Neuron (in vitro differentiated cells): ENCODE data around the gene LITAF.
A peak's percentile ranks its signal among the peaks of the same experiment; 100 is the strongest.

Experiments used
- H2AFZ ChIP-seq: one replicate; pipeline ENCODE4 v1.6.1; 2013; ENCODE audit warnings: low read depth, mild to moderate bottlenecking, inconsistent platforms, low read length, moderate library complexity
- H3K27me3 ChIP-seq: one replicate; pipeline ENCODE4 v1.6.1; 2013; ENCODE audit warnings: low read length; ENCODE audit not compliant: insufficient read depth
- H3K36me3 ChIP-seq: one replicate; pipeline ENCODE4 v1.6.1; 2013; ENCODE audit warnings: low read length; ENCODE audit not compliant: insufficient read depth
- H3K4me1 ChIP-seq: one replicate; pipeline ENCODE4 v1.6.1; 2013; ENCODE audit warnings: low read length; ENCODE audit not compliant: insufficient read depth
- H3K4me3 ChIP-seq: 2 replicates; pipeline ENCODE4 v1.5.1; 2013; ENCODE audit warnings: mild to moderate bottlenecking, low read length, moderate library complexity
- H3K9me3 ChIP-seq: one replicate; pipeline ENCODE4 v1.6.1; 2013; ENCODE audit warnings: low read length

Gene LITAF

DNA sequence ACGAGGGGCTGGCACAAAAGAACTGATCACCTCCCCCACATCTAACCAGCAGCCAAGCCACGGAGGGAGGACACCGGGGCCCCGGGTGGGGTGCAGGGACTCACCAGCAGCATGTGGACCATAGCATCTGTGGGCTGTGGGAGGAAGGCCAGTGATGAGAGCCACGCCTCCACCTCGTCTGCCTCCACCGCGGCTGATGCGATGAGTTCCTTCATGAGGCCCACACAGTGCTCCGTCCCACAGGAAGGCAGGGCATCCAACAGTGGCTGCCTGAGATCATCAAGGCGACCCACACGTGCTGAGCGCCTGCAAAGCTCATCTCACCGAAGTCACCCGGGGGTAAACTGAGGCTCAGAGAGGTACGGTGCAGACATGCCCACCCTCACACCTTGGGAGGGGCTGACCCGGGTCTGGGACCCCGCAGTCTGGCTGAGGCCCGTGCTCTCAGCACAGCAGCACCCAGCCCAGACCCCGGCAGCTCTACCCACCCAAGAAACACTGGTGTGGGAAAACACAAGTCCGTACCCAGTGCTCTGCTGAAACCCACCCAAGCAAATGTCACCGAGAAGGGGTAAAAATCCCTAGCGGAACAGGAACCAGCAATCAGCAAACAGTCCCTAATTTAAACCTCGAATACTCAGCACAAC, 85.9 kb downstream of the LITAF start:
- Histone ChIP-seq H3K36me3 (no peaks in the 10 kb centered on the region), H3K4me3 (no peak overlapping the region), H3K27me3 (no peaks in the 10 kb centered on the region), H2AFZ (no peak overlapping the region), H3K4me1 (peaks cover 20% of the 10 kb centered on the region), H3K9me3 (no peaks in the 10 kb centered on the region)

DNA sequence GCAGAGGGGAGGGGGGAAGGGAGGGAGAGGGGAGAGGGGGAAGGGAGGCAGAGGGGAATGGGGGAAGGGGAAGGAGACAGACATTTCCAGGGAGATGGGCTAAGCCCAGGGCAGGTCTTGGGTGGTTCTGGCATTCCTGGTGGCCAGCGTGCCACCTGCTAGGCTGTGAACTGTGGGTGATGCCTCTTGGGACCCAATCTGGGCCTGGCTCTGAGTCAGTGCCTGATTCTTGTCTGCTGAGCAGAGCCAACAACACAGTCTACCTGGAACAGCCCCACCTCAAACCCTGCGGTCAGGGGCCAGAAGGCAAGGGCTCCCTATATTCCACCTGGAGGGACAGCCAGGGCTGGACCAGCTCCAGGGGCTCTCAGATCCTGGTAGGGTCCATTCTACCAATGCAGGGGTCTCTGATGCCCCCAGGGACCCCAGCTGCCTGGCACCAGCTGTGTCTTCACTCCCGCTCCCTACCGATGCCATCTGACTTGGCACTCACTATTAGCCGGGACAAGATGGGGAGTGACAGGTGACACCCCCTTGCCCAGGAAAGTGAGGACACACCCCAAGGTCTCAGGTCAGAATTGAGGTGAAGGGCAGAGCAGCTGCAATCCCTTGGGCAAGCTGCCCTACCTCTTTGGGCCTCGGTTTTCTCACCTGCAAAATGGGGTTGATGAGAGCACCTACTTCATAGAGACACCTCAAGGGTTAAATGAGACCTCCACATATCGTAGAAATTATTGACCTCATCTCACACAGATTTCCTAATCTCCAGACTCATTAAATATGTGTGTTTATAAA, 87.2 kb downstream of the LITAF start:
- no peaks in the 10 kb centered on the region for H3K9me3 ChIP-seq
- no peak overlapping the region for H3K4me3 ChIP-seq
- H3K4me1 ChIP-seq = peaks cover 24% of the 10 kb centered on the region
- H3K27me3 ChIP-seq = no peaks in the 10 kb centered on the region
- H3K36me3 ChIP-seq = no peaks in the 10 kb centered on the region
- H2AFZ ChIP-seq = no peak overlapping the region

DNA sequence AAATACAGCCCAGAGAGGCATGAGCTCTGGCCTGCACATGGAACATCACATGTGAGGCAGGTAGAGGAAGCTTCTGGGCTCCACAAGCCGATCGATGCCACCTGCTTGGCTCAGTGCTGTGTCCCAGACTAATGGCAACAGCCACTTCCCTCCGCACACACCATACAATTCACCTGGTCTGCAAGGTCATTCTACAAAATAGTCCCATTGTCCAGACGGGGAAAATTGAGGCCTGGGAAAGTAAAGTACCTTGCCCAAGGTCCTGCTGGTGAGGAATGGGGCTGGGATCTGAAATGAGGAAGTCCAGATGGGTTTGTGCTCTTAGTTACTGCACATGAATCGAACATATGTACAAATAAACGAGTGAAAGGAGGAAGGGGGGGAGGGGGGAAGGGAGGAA, 88.0 kb downstream of the LITAF start:
- Histone ChIP-seq H3K4me3 (no peak overlapping the region), H3K9me3 (no peaks in the 10 kb centered on the region), H3K27me3 (no peaks in the 10 kb centered on the region), H2AFZ (no peak overlapping the region), H3K4me1 (peaks cover 24% of the 10 kb centered on the region), H3K36me3 (no peaks in the 10 kb centered on the region)

DNA sequence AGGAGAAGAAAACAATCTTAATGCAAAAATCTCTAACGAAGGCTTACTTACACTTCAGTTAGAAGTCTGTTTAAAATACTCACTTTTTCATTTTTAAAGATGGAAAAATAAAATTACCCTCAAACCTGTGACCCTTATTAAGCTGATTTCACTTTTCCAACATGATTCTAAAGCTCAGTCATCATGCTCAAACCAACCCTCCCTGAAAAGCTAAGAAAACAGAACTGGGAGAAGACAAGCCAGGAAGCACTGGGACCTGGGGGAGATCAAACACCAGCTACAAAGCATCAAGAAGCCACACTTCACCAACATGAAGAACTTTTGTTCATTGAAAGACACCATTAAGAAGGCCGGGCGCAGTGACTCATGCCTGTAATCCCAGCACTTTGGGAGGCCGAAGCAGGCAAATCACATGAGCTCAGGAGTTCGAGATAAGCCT, 88.8 kb downstream of the LITAF start:
- H3K4me1 ChIP-seq = peaks cover 24% of the 10 kb centered on the region
- H2AFZ ChIP-seq = peak overlapping the region; percentile 55
- no peaks in the 10 kb centered on the region for H3K9me3 ChIP-seq
- H3K27me3 ChIP-seq = no peaks in the 10 kb centered on the region
- no peaks in the 10 kb centered on the region for H3K36me3 ChIP-seq
- no peak overlapping the region for H3K4me3 ChIP-seq
